CD14-positive monocyte (primary cell): ENCODE results near the gene TXNDC11. TPM values are rescaled to one million over a fixed set of nuclear protein-coding genes. Genes with fewer than 3 reads are reported as not detected.

Experiments used
- DNase-seq, 3 donors: peaks; one replicate each; pipeline ENCODE4 v3.0.0-alpha.2; 2011 to 2022
- H2AFZ ChIP-seq: 2 replicates; pipeline ENCODE4 v1.6.0; 2012; ENCODE audit warnings: mild to moderate bottlenecking, low read depth, low read length, inconsistent platforms; ENCODE audit not compliant: insufficient read depth, poor library complexity, severe bottlenecking
- H3K27ac ChIP-seq, 2 donors: 1 replicate in 1 of 2; 2 replicates in 1 of 2; pipeline ENCODE4 v1.5.1; 2012 to 2013; ENCODE audit warnings: low read length in 2 of 2, control low read depth in 1 of 2, inconsistent platforms in 1 of 2, low read depth in 1 of 2, mild to moderate bottlenecking in 1 of 2
- H3K27me3 ChIP-seq, 2 donors: one replicate each; pipeline versions ENCODE4 v1.6.0 to v1.6.1; 2011 to 2013; ENCODE audit warnings: low read length in 2 of 2; ENCODE audit not compliant: control insufficient read depth in 2 of 2, insufficient read depth in 2 of 2
- H3K36me3 ChIP-seq, 2 donors: replicated peaks in 1 of 2; 1 replicate in 1 of 2; 2 replicates in 1 of 2; pipeline versions ENCODE4 v1.5.1 to v1.6.1; 2012 to 2013; ENCODE audit warnings: low read length in 2 of 2, control low read depth in 1 of 2, inconsistent platforms in 1 of 2, mild to moderate bottlenecking in 1 of 2; ENCODE audit not compliant: insufficient read depth in 2 of 2, control insufficient read depth in 1 of 2
- H3K4me1 ChIP-seq, 2 donors: 1 replicate in 1 of 2; 2 replicates in 1 of 2; pipeline versions ENCODE4 v1.5.1 to v1.6.1; 2012 to 2013; ENCODE audit warnings: low read length in 2 of 2, control low read depth in 1 of 2, inconsistent platforms in 1 of 2, mild to moderate bottlenecking in 1 of 2, moderate library complexity in 1 of 2; ENCODE audit not compliant: insufficient read depth in 2 of 2, control insufficient read depth in 1 of 2
- H3K4me2 ChIP-seq: replicated peaks from 2 replicates; pipeline ENCODE3; 2012; ENCODE audit warnings: low read length, moderate library complexity, mild to moderate bottlenecking; ENCODE audit not compliant: poor library complexity, severe bottlenecking; ENCODE audit errors: extremely low read depth
- H3K4me3 ChIP-seq, 3 experiments: fragments of 200-600 bp in 1 of 3; sonication (generic) in 1 of 3; replicated peaks in 1 of 3; 1 replicate in 2 of 3; 2 replicates in 1 of 3; pipeline ENCODE4 v1.5.1; 2011 to 2013; ENCODE audit warnings: low read length in 3 of 3, mild to moderate bottlenecking in 3 of 3, control low read depth in 2 of 3, low read depth in 2 of 3, inconsistent platforms in 1 of 3, moderate library complexity in 1 of 3
- H3K79me2 ChIP-seq: 2 replicates; pipeline ENCODE4 v1.6.0; 2012; ENCODE audit warnings: mild to moderate bottlenecking, control low read depth, inconsistent platforms, low read length, moderate library complexity; ENCODE audit not compliant: insufficient read depth
- H3K9ac ChIP-seq: 2 replicates; pipeline ENCODE4 v1.6.0; 2017; ENCODE audit warnings: low read length, mild to moderate bottlenecking; ENCODE audit not compliant: insufficient read depth, poor library complexity, severe bottlenecking
- H3K9me3 ChIP-seq, 2 donors: replicated peaks in 1 of 2; 1 replicate in 1 of 2; 2 replicates in 1 of 2; pipeline versions ENCODE4 v1.5.1 to v1.6.1; 2012 to 2013; ENCODE audit warnings: low read length in 2 of 2, control low read depth in 1 of 2; ENCODE audit not compliant: control insufficient read depth in 1 of 2, insufficient read depth in 1 of 2
- H4K20me1 ChIP-seq: 2 replicates; pipeline ENCODE4 v1.6.0; 2012; ENCODE audit warnings: mild to moderate bottlenecking, low read length, control low read depth, moderate library complexity; ENCODE audit not compliant: insufficient read depth
- H3K27ac Mint-ChIP-seq, 7 donors: one replicate each; pipeline ENCODE4 v1.8.0; 2020; ENCODE audit warnings: mild to moderate bottlenecking in 7 of 7, mixed read lengths in 7 of 7, moderate library complexity in 6 of 7, inconsistent platforms in 2 of 7
- H3K27me3 Mint-ChIP-seq, 3 donors: one replicate each; pipeline ENCODE4 v1.8.0; 2021 to 2022; ENCODE audit warnings: low read depth in 3 of 3, mild to moderate bottlenecking in 3 of 3, mixed read lengths in 3 of 3, moderate library complexity in 3 of 3, inconsistent platforms in 1 of 3
- H3K36me3 Mint-ChIP-seq, 2 donors: one replicate each; pipeline ENCODE4 v1.8.0; 2020; ENCODE audit warnings: mixed read lengths in 2 of 2, inconsistent platforms in 1 of 2, mild to moderate bottlenecking in 1 of 2
- H3K4me1 Mint-ChIP-seq: one replicate; pipeline ENCODE4 v1.8.0; 2020; ENCODE audit warnings: mild to moderate bottlenecking, mixed read lengths
- H3K4me3 Mint-ChIP-seq, 2 donors: one replicate each; pipeline ENCODE4 v1.8.0; 2020; ENCODE audit warnings: mild to moderate bottlenecking in 2 of 2, mixed read lengths in 2 of 2, moderate library complexity in 1 of 2
- H3K9me3 Mint-ChIP-seq, 7 donors: one replicate each; pipeline ENCODE4 v1.8.0; 2020 to 2022; ENCODE audit warnings: mixed read lengths in 7 of 7, mild to moderate bottlenecking in 6 of 7, moderate library complexity in 6 of 7, inconsistent platforms in 2 of 7
- CTCF ChIP-seq: fragments of 200-600 bp; IDR thresholded peaks from one replicate; pipeline ENCODE4 v1.8.0; 2022; ENCODE audit warnings: antibody characterized with exemption, mild to moderate bottlenecking
- WGBS: methylation state at CpG from one replicate; pipeline ENCODE4 v1.1.5; 2013; ENCODE audit warnings: missing lambda C conversion rate; ENCODE audit not compliant: insufficient coverage; 5-methylcytosine and 5-hydroxymethylcytosine counted together
- intact Hi-C, 2 donors: fragments of 100-400 bp; cut with micrococcal nuclease; formaldehyde crosslinking; loops; one replicate each; pipeline versions ENCODE4 v1.15.0 to v1.15.1; 2023
- polyA plus RNA-seq, 3 donors: library from polyadenylated mRNA; depleted of rRNA in 1 of 3; unstranded in 2 of 3; stranded (reverse) in 1 of 3; fragments of 300-500 nt in 2 of 3; fragments of >200 nt in 1 of 3; fragmentation: Illumina TruSeq in 2 of 3; gene quantifications; 1 replicate in 2 of 3; 2 replicates in 1 of 3; pipeline ENCODE4 v1.2.3, GENCODE V29; 2012 to 2021

The TXNDC11 gene
- polyA plus RNA-seq, 3 donors = 32.9 to 60.0 (median 40.6) TPM

- Histone ChIP-seq H3K27me3 (no peaks in the 10 kb centered on the region), H3K9me3 (no peaks in the 10 kb centered on the region), H3K4me1 (peaks cover 24 to 27% of the 10 kb centered on the region in 2 donors), H3K9ac (no peak overlapping the region), H4K20me1 (peaks cover 68% of the 10 kb centered on the region), H3K27ac (no peak overlapping the region), H3K4me2 (no peak overlapping the region), H2AFZ (no peak overlapping the region), H3K4me3 (no peak overlapping the region), H3K36me3 (peaks cover 60 to 85% of the 10 kb centered on the region in 2 donors), H3K79me2 (peaks cover 71% of the 10 kb centered on the region)
- Mint-ChIP-seq H3K4me1 (peaks cover 40% of the 10 kb centered on the region), H3K4me3 (no peak overlapping the region), H3K27ac (no peak overlapping the region), H3K9me3 (no peaks in the 10 kb centered on the region), H3K36me3 (peaks cover 73 to 94% of the 10 kb centered on the region in 2 donors), H3K27me3 (peaks cover 0 to 2% (median 0%) of the 10 kb centered on the region in 3 donors)
- intact Hi-C loops = no loop called here
- WGBS = no CpG with 5 or more reads among the region's 8 CpGs
- no peak for TF ChIP-seq CTCF
- no peak for DNase-seq
Measured at GRCh38 chr16:11726008-11726407, 16.6 kb downstream of the TXNDC11 start.

GRCh38 chr16:11725457-11725856 is 17.2 kb downstream of the TXNDC11 start:
- H3K79me2 ChIP-seq = peaks cover 70% of the 10 kb centered on the region
- H2AFZ ChIP-seq = no peak overlapping the region
- no peak overlapping the region for H3K27ac ChIP-seq
- H3K4me1 Mint-ChIP-seq = peaks cover 37% of the 10 kb centered on the region
- no peak overlapping the region for H3K9ac ChIP-seq
- no peak overlapping the region for H3K4me3 Mint-ChIP-seq
- H3K9me3 Mint-ChIP-seq = no peaks in the 10 kb centered on the region
- intact Hi-C loops = no loop called here
- peaks cover 64% of the 10 kb centered on the region for H4K20me1 ChIP-seq
- peaks cover 61 to 85% of the 10 kb centered on the region in 2 donors for H3K36me3 ChIP-seq
- H3K27ac Mint-ChIP-seq = peak overlapping the region in 1 of 7 donors; percentile 46
- H3K27me3 Mint-ChIP-seq = peaks cover 0 to 2% (median 0%) of the 10 kb centered on the region in 3 donors
- peaks cover 24 to 27% of the 10 kb centered on the region in 2 donors for H3K4me1 ChIP-seq
- no peaks in the 10 kb centered on the region for H3K27me3 ChIP-seq
- peaks cover 75 to 94% of the 10 kb centered on the region in 2 donors for H3K36me3 Mint-ChIP-seq
- TF ChIP-seq CTCF = no peak
- H3K9me3 ChIP-seq = no peaks in the 10 kb centered on the region
- DNase-seq = no peak
- H3K4me2 ChIP-seq = no peak overlapping the region
- no peak overlapping the region for H3K4me3 ChIP-seq
- no CpG with 5 or more reads among the region's 1 CpG for WGBS
